NOMO-1 treated with dmso at 0.1 percent for 144 hours (cell line): Measurements from ENCODE around the gene OGN.

Source experiments
- DNase-seq: peaks from one replicate; lab custom pipeline; 2025; ENCODE audit not compliant: unreplicated experiment; lab: John Stamatoyannopoulos, UW

OGN gene

DNA sequence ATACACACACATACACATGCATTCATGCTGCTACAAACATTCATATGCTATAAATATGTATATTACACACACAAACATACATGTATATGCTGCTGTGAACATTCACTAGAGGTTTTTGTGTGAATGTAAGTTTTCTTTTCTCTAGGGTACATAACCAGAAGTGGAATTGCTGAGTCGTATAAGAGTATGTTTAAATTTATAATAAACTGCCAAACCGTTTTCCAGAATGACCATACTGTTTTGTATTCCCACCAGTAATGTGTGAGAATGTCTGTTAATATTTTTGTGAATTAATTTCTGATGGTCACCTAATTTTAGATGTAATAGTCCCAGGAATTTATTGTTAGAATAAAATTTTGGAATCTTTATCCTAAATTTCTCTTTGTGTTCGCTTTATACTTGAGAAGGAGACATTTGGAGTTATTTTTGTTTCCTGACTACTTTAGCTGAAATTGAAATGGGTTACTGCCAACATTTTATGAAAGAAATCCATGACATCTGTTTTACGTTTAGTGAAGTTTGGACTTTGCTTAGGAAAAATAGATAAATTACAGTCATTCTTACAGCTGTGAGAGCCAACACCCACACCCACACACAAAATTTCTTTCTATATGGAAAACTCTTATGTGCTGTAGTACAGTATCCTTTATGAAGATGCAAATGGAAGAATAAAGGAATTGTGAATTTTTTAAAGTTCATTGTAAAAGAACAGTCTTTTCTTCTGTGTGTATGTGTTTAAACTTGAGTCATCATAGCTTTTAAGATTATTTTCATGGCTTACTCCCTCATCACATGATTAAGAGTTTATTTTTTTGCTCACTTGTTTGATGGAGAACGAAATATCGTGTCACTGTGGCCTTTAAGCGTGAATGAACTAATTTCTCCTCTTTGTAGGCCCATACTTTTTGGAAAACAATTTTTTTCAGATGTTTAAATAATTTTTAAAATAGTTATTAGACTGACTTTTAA lies 54.3 kb downstream of the OGN start:
- no peak for DNase-seq

DNA sequence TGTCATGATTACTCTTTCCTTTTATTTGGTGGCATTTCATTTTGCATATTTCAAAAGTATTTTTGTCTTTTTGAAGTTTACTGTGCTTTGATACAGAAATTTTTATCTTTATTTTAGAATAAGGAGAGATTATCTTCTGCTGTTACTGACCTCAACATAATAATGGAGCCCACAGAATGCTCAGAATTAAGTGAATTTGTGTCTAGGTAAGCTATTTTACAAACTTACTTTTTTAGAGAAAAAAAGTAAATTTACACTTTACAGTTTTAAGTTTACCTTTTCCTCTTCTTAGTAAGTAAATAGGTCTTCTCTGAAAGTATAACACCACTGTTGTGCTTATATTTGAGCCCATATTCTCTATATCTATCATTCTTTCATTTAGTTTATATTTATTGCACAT lies 58.8 kb downstream of the OGN start:
- no peak for DNase-seq

DNA sequence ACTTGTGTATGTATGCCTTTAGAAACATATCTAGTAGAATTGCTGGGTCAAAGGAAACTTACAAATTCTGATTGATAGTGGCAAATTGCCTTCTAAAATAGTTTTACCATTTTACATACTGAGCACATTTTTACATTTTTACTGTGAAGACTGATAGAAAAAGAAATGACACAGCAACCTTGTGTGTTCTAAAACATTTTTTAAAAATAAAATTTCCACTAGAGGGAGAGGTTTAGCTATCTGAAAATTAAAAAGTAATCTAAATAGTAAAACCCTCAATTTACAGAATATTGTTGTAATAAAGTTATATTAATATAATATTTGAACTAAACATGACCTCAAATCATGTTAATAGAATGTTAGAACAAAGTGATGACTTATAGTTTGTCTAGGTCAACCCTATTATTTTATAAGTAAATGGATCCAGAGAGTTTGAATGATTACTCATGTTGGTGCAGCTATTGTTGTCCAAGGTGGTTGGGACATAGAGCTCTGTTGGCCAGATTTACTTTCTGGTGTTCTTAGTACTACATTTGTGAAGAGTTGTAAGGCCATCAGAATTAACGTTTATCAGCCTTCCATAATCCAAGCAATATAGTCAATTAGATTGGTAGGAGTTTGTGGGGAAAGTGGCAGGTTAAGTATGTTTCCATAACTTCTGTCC lies 61.4 kb downstream of the OGN start:
- DNase-seq, result no peak

DNA sequence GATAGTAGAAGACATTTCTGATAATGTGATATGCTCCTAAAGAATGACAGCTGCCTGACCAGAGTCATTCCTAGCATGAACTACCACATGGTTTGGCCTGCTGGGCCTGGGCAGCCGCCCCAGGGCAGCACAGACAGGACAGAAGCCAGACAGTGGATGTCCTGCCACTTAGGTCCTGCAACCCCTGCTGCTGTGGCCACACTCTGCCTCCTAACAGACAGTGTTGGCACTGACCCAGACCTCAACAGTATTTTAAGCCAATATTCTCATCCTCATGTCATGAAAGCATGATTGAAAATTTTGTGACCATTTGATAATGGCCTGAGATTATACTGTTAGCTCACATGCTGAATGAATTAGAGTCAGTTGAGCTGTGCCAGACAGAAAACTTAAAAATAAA lies 62.8 kb downstream of the OGN start:
- no peak for DNase-seq

DNA sequence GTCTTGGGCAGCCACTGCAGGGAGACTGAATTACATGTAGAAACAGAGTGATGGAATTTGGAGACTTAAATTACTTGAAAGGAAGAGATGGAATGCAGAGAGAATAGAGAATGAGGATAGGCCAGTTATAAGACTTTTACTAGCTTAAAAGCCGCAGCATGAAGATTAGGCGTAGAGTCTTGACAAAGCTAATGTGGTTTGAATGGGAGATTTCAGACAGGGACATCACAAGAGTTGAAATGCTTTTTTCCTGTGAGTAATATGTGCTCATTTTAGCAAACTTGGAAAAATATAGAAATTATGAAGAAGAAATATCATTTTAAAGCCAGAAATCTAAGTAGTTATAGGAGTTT lies 71.1 kb downstream of the OGN start:
- DNase-seq, result no peak
